HG03378 (cell line): ENCODE measurements around the gene BCL6.
"Not testable (repeated sequence)": the region's sequence is repeated elsewhere in the genome, so short reads cannot be mapped to it uniquely, and the experiment has no call there.

ENCODE experiments used
- ATAC-seq: cut with Tn5 transposase; IDR thresholded peaks from one replicate; pipeline ENCODE4 v1.9.1; 2021; ENCODE audit warnings: mild to moderate bottlenecking, moderate library complexity; ENCODE audit not compliant: unreplicated experiment

Gene BCL6

DNA sequence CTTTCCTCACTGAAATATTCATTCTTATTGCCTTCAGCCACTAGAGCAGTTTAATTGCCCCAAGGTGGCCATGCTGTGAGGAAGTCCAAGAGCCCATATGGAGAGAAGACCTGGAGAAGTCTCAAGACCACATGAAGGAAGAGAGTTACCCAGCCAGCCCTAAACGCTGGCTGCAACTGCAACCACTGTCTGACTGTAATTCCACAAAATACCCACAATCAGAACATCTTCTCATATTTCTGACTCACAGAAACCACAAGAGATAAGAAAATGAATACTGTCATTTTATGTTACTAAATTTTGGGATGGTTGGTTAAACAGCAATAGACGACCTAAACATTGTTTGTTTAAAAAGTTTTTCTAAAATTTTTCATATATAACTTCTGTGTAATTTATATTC, 60.4 kb downstream of the BCL6 start:
- no peak for ATAC-seq

DNA sequence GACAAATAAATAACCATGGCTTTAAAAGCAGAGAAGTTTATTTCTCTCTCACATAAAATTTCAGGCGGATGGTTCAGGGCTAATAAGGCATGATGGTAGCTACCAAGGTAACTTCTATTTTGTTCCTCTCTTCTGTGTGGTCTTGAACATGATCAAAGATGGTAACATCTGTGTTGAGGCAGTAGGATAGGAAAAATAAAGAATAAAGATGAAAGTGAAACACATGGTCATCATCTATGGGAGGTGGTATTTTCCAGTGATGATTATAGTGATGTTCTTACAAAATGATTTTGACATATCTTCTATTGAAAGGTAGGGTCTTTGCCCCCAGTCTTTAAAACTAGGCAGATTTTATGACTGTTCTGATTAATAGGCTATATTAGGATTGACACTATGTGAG, 60.8 kb downstream of the BCL6 start:
- no peak for ATAC-seq

DNA sequence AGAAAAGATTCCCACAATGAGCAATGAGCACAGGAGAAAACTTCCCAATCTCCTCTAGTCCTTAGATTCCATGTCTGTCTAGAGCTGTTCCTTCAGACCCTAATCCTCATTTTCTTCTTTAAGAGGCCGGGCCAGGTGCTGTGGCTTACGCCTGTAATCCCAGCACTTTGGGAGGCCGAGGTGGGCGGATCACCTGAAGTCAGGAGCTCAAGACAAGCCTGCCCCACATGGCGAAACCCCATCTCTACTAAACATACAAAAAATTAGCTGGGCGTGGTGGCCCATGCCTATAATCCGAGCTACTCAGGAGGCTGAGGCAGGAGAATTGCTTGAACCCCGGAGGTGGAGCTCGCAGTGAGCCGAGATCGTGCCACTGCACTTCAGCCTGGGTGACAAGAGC, 63.5 kb downstream of the BCL6 start:
- ATAC-seq: not testable (repeated sequence)

DNA sequence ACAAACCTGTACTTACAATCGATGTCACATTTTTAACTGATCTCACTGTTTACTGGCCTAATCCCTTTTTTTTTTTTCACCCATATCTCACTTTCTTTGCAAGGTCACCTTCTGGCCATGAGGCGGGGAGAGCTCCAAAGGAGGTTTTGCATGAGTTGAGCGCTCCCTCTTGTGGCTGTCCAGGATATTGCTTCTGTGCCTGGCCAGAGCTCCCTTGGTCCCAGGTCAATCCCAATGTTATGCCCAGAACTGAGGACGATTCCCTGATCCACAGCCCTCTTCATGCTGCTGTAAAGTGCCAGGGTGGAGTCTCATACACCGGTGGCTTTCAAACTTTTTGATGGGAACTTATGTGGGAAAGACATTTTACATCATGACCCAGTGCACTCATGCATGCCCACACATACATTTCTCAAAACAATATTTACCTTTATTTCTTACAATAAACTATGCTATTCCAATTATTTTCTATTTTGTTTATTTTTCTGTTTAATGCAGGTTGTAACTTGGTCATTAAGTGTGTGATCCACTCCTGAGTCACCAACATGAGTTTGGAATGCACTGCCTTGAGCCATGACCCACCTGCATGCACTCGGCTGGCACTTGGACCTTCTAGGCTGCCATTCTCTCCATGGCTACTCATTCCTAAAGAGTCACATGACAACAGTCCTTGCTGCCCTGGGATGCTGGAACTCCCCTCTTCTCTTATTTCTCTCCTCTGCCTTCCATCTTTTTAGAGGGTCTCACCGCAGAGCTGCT, 65.5 kb downstream of the BCL6 start:
- ATAC-seq: no peak

DNA sequence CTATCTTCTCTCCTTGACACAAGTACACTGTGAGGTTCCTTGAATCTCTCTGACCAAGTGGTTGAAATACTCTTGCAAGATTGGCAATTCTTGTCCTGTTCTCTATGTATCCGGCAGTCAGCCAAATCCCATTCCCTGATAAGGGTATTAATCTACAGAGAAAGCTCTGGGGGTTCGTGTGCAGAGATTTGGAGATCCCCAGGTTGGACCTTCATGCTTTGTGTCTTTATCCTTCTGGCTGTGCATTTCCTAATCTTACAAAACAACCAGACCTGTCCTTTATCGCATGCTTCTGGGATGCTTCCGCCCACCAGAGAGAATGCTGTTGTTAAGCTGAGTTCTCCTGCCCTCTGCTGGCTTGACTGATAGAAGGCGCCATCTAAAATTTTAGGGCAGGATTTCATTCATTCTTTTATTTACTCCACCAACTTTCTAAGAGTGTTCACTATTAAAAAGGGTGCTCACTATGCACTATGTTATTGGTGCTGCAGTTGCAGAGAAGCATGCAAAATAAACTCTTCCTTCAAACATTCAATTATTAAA, 66.5 kb downstream of the BCL6 start:
- no peak for ATAC-seq

DNA sequence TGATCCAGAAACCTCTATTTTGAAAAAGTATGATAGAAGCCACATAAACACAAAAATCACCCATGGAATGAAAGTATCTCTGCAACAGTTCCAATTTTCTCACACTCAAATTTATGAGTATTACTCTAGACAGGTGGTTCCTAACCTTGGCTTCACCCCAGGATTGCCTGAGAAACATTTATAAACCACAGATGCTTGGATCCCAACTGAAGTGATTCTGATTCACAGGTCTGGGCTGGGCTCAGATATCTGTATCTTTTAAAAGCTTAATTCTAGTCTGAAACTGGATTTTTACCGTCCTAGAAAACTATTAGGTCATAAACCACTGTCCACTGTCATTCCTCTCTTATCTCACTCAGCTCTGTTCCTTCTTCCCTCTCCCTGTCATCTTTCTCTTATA, 67.7 kb downstream of the BCL6 start:
- no peak for ATAC-seq

DNA sequence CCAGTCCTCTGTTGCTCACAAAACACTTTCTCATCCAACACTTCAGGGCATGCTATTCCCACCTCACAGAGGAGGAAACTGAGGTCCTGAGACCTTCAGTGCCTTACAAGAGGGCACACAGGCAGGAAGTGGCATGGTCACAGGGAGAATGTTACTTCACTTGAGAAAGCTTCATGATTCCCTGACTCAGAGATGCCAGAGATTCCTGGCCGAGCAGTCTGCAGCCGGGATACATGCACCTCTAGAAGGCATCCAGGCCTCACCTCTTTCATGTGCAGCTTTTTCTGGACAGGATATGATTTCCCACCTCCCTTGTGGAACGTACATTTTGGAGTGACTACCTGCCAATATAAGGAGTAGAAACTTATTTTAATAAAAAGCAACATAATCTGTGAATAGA, 72.3 kb downstream of the BCL6 start:
- ATAC-seq: no peak
